Suppressor macrophage treated with lipopolysaccharide for 1 hour (primary cell): ENCODE measurements around the gene TNNT1.

Experiments used
- DNase-seq, 3 donors: peaks; one replicate each; pipeline ENCODE4 v3.0.0-alpha.2; 2020 to 2022

Gene TNNT1

GRCh38 chr19:55087542-55087901 is 61.5 kb downstream of the TNNT1 start:
- DNase-seq: peak; percentile 55 to 75 (median 63)

- DNase-seq: peak; percentile 84 to 95 (median 90)
Measured at GRCh38 chr19:55086730-55087541, 62.1 kb downstream of the TNNT1 start.

GRCh38 chr19:55085923-55086715 is 62.9 kb downstream of the TNNT1 start:
- no peak for DNase-seq

- no peak for DNase-seq
Measured at GRCh38 chr19:55084416-55084815, 64.6 kb downstream of the TNNT1 start.

GRCh38 chr19:55083004-55083850 is 65.8 kb downstream of the TNNT1 start:
- peak in 1 of 3 donors; percentile 28 for DNase-seq
